ENCODE data around the gene C20orf96.

C20orf96 gene

DNA sequence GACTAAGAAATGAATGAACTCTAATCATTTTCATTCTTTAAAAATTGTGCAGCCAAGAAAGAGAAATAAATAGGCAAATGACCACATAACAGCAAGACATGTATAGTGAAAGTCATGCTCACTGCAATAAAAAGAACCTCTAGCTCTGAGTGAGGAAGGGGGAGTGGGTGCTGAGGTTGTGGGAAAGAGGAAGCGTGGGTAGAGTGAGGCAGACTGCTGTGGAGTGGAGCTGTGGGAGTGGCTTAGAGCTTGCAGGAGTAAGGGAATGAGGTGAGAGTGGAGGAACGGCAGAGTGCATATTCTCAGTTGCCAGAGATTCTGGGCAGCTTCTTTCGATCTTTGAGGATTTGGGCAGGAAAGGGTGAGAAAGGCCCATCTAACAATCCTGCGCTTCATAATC, 53.1 kb downstream of the C20orf96 start:
- Histone ChIP-seq H3K36me3 (ENCODE audit: insufficient read depth, low read length) (no peaks in the 10 kb centered on the region), H3K79me2 (ENCODE audit: insufficient read depth, low read length) (no peaks in the 10 kb centered on the region), H3K4me3 (ENCODE audit: low read depth in 1 of 2, low read length in 2 of 2) (no peak overlapping the region), H3K27ac (ENCODE audit: low read length) (no peak overlapping the region), H2AFZ (ENCODE audit: low read depth, low read length) (peak overlapping the region; percentile 44; the same call in 1 of the 2 replicates), H3K4me2 (ENCODE audit: insufficient read depth, low read length) (peak overlapping the region; percentile 47; the same call in 1 of the 2 replicates), H3K9me3 (ENCODE audit: insufficient read depth, low read length, severe bottlenecking) (no peaks in the 10 kb centered on the region), H4K20me1 (ENCODE audit: insufficient read depth, low read length) (no peaks in the 10 kb centered on the region), H3K9ac (ENCODE audit: low read depth, low read length) (no peak overlapping the region), H3K4me1 (ENCODE audit: insufficient read depth, low read length) (peaks cover 5% of the 10 kb centered on the region; the same call in 1 of the 2 replicates), H3K27me3 (ENCODE audit: insufficient read depth, low read length, poor library complexity) (peaks cover 10% of the 10 kb centered on the region)
- ATAC-seq (ENCODE audit: insufficient read depth, low read depth) (peak; percentile 59; the same call in 2 of the 3 replicates), DNase-seq (no peak)
- TF ChIP-seq EZH2 (IDR thresholded peaks at IDR 0.05; ENCODE audit: borderline replicate concordance, low read depth, low read length, severe bottlenecking), result no peak
- TF ChIP-seq, protein P1, sequence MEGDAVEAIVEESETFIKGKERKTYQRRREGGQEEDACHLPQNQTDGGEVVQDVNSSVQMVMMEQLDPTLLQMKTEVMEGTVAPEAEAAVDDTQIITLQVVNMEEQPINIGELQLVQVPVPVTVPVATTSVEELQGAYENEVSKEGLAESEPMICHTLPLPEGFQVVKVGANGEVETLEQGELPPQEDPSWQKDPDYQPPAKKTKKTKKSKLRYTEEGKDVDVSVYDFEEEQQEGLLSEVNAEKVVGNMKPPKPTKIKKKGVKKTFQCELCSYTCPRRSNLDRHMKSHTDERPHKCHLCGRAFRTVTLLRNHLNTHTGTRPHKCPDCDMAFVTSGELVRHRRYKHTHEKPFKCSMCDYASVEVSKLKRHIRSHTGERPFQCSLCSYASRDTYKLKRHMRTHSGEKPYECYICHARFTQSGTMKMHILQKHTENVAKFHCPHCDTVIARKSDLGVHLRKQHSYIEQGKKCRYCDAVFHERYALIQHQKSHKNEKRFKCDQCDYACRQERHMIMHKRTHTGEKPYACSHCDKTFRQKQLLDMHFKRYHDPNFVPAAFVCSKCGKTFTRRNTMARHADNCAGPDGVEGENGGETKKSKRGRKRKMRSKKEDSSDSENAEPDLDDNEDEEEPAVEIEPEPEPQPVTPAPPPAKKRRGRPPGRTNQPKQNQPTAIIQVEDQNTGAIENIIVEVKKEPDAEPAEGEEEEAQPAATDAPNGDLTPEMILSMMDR (IDR thresholded peaks at IDR 0.05; ENCODE audit: borderline replicate concordance, extremely low read depth, low read length, poor library complexity, severe bottlenecking), result no peak

DNA sequence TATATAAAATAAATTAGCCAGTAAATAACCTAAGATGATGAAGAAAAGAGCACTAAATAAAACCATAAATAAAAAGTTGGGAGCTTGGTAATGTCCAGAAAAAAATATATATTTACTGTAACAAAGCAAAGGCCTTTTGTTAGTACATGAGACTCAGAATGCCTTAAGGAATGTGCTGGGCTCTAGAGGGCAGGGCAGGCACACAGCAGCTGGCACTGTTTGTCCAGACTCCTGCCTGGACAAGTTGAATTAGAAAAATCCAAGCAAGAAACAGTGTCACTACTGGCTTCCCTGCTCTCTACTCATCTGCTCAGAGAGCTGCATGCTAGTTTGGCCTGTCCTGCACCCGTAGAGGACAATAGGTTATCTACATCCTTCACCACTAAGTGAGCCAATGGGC, 54.7 kb downstream of the C20orf96 start:
- ATAC-seq (ENCODE audit: insufficient read depth, low read depth) (no peak), DNase-seq (no peak)
- H3K4me3 ChIP-seq (ENCODE audit: low read depth in 1 of 2, low read length in 2 of 2), result no peak overlapping the region
- H3K9ac ChIP-seq (ENCODE audit: low read depth, low read length), result no peak overlapping the region
- TF ChIP-seq EZH2 (IDR thresholded peaks at IDR 0.05; ENCODE audit: borderline replicate concordance, low read depth, low read length, severe bottlenecking), result no peak
- TF ChIP-seq, protein P1 (IDR thresholded peaks at IDR 0.05; ENCODE audit: borderline replicate concordance, extremely low read depth, low read length, poor library complexity, severe bottlenecking), result peak; percentile 10
- peaks cover 3% of the 10 kb centered on the region for H3K27me3 ChIP-seq (ENCODE audit: insufficient read depth, low read length, poor library complexity)
- peaks cover 5% of the 10 kb centered on the region; the same call in 1 of the 2 replicates for H3K4me1 ChIP-seq (ENCODE audit: insufficient read depth, low read length)
- no peaks in the 10 kb centered on the region for H3K79me2 ChIP-seq (ENCODE audit: insufficient read depth, low read length)
- no peak overlapping the region for H3K4me2 ChIP-seq (ENCODE audit: insufficient read depth, low read length)
- no peak overlapping the region for H3K27ac ChIP-seq (ENCODE audit: low read length)
- no peaks in the 10 kb centered on the region for H3K36me3 ChIP-seq (ENCODE audit: insufficient read depth, low read length)
- H3K9me3 ChIP-seq (ENCODE audit: insufficient read depth, low read length, severe bottlenecking), result no peaks in the 10 kb centered on the region
- no peak overlapping the region for H2AFZ ChIP-seq (ENCODE audit: low read depth, low read length)
- no peaks in the 10 kb centered on the region for H4K20me1 ChIP-seq (ENCODE audit: insufficient read depth, low read length)

DNA sequence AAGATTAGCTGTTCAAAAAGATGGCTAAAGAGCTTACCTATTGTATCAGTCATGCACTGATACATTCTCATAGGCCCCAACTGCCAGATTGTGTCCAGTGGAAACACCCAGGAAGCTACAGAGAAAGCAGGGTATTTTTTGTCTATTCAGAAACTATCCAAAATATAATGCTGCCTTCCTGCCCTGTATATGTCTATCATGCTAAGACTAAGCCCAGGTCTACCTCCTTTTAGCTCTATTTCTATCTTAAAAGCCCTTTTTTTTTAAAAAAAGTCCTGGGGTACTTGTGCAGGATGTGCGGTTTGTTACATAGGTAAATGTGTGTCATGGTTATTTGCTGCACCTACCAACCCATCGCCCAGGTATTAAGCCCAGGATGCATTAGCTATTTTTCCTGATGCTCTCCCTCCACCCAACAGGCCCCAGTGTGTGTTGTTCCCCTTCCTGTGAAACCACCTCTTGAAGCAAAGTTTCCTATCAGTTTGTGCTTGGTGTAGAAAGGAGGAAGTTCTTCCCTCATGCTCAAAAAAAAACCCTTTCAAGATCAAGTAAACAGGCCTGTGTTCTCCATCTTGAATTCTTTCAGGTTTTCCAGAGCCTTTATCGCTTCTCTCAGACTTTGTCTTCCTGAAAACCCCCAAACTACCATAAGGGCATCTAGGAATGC, 63.0 kb downstream of the C20orf96 start:
- Histone ChIP-seq H4K20me1 (ENCODE audit: insufficient read depth, low read length) (no peaks in the 10 kb centered on the region), H3K27me3 (ENCODE audit: insufficient read depth, low read length, poor library complexity) (peaks cover 9% of the 10 kb centered on the region), H3K4me3 (ENCODE audit: low read depth in 1 of 2, low read length in 2 of 2) (no peak overlapping the region), H3K4me2 (ENCODE audit: insufficient read depth, low read length) (no peak overlapping the region), H3K79me2 (ENCODE audit: insufficient read depth, low read length) (no peaks in the 10 kb centered on the region), H3K27ac (ENCODE audit: low read length) (no peak overlapping the region), H3K36me3 (ENCODE audit: insufficient read depth, low read length) (no peaks in the 10 kb centered on the region), H3K4me1 (ENCODE audit: insufficient read depth, low read length) (no peaks in the 10 kb centered on the region), H2AFZ (ENCODE audit: low read depth, low read length) (no peak overlapping the region), H3K9me3 (ENCODE audit: insufficient read depth, low read length, severe bottlenecking) (no peaks in the 10 kb centered on the region), H3K9ac (ENCODE audit: low read depth, low read length) (no peak overlapping the region)
- ATAC-seq (ENCODE audit: insufficient read depth, low read depth), result no peak
- TF ChIP-seq, protein P1 (IDR thresholded peaks at IDR 0.05; ENCODE audit: borderline replicate concordance, extremely low read depth, low read length, poor library complexity, severe bottlenecking), result no peak
- no peak for TF ChIP-seq EZH2 (IDR thresholded peaks at IDR 0.05; ENCODE audit: borderline replicate concordance, low read depth, low read length, severe bottlenecking)
- DNase-seq, result no peak

All from DND-41 (cell line).